Measurements from ENCODE around the gene CEP72.

The CEP72 gene

DNA sequence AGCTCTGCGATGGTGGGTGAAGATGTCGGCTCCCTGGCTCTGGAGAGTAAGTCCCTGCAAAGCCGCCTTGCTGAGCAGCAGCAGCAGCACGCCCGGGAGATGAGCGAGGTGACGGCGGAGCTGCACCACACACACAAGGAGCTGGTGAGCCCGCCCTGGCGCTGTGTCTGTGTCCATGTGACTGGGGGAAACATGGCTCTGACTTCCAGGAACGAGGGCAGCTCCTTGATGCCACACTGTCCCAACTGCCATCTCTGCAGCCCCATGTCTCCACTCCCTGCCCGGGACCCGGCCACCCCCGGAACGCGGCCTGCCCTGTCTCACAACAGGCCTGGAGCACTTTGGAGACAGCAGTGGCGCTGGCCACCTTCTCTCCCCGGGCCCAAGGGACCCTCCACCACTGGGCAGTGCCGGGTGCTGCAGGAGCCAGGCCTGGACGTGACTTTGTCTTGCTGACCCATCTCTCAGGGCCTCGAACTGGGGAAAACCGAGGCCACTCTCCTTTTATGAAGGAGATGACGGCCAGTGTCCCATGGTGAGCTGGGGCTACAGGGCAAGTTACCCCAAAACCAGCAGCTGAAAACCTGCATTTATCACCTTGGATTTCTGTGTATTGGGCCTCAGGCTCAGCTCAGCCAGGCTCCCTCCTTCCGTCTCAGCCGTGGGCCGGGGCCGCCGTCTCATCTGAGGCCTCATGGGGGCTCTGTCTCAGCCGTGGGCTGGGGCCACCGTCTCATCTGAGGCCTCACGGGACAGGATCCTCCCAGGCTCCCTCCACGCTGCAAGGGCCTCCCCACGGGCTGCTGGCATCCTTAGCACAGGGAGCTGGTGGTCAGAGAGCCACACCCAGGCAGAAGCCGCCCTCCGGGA, 28.6 kb downstream of the CEP72 start:
- no peak for DNase-seq

DNA sequence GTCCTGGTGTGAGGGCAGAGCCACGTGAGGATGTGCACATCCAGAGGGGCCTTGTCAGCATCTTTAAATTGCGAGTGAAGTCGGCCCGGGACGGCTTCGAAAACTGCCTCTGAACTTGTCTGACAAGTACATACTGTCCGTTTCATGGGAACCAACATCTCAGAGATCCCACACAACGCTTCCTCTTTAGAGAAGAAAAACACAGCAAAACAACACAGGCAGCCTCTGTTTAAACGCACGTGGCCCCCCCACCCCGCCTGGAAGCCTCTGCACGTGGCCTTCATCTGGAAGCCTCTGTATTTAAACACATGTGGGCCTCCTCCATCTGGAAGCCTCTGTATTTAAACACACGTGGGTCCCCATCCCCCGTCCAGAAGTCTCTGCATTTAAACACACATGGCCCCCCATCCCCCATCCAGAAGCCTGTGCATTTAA, 29.2 kb downstream of the CEP72 start:
- DNase-seq: no peak

DNA sequence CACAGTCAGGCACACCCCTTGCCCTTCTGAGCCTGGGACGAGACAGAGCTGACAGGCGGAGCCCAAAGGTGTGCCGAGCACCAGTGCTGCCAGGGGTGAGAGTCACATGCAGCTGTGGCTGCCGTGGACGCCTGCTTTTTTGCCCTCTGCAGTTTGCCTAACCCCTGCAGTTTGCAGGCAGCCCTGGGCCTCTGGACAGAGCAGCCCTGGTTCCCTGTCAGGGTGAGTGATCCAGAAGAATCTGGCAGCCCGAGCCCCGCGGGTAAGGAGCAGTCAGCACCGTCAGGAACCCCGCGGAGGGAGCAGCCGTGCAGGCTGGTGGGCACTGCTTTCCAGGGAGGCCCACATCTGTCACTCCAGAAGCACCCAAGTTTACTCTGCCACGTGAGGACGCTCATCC, 30.3 kb downstream of the CEP72 start:
- DNase-seq: no peak

DNA sequence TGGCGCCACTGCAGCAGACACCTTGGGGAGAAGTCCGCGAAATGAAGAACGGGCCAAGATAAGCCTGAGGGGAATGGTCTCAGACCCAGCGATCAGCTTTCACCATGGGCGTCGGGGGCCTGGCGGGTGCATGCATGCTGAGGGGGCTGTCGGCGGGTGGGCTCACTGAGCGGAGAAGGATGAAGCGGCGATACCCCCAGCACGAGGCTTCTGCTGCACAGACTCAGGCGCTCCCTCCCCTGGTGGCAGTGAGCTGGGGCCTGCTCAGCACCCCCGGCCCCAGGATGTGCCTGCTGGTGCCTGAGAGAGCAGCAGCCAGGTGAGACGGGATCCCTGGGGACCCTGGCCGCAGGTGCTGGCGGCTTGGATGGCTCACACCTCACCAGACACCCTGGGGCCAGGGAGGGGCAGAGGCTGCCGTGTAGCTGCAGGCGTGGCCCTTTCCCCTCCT, 31.2 kb downstream of the CEP72 start:
- no peak for DNase-seq

DNA sequence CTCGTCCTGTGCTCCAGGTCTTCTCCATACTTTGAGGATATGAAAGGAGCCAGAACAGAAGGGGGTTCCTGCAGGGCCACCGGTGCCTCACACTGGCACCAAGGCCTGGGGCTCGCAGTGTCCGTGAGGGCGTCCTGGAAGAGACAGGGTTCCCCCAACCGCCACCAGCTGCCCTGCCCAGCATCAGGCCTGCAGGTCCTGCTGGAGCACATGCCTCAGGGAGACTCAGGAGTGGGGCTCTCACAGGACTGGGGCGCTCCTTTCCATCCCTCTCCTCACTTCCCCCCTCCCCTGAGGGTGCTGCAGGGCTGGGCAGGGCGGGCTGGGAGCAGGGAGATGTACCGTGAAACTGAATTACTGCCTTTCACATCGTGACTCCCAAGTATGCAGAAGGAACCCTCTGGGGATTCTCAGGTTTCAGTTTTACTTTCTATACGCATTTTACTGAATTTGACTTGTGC, 31.7 kb downstream of the CEP72 start:
- no peak for DNase-seq

DNA sequence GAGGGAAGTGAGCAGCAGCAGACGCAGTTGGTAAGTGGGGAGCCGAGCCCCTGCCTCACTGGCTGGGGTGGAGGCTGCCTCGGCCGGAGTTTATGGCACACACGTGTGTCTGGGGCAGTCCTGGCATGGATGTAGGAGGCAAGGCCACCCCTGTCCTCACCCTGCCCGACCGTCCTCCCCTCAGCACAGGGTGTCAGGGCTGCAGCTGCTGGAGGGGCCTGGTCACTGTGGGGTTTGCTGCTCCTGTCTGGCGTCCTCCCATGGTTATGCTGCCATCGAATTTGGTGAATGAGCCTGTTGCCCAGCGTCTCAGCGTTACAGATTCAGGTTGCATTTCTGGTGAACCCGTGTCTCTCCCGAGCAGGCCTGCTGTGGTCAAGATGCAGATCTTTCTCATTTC, 32.4 kb downstream of the CEP72 start:
- no peak for DNase-seq

DNA sequence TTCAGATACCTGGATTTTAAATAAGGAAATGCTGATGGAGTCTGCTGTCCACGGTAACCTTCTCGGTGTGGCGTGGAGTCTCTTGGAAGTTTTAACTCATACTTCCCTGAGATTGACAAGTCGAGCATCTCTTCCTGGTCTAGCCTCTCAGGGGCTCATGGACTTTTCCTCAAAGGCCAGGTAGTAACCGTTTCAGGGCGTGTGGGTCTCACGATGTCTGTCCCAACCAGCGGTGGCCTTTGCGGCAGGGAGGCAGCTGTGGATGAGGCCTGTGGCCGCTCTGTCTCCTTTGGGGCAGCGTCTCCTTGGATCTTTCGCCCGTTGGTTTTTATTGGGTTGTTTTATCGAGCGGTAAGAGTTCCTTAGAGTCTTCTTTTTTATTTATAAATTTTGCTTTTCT, 32.8 kb downstream of the CEP72 start:
- DNase-seq: no peak

DNA sequence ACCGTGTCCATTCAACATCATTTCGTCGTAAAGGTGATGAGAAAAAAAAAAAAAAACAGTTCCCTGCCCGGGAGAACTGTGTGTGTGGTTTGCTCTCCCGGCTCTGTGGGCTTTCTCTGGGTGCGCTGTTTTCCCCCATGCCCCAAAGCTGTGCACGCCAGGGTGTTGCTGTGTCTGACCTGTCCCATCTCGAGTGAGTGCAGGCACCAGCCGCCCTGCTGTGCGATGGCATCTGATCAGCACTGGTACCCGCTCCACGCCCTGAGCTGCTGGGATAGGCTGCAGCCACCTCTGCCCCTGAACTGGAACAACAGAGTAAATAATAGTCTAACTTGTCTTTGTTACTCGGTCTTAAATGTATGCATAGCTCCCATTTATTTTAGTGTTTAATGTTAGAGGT, 33.3 kb downstream of the CEP72 start:
- DNase-seq: no peak

DNA sequence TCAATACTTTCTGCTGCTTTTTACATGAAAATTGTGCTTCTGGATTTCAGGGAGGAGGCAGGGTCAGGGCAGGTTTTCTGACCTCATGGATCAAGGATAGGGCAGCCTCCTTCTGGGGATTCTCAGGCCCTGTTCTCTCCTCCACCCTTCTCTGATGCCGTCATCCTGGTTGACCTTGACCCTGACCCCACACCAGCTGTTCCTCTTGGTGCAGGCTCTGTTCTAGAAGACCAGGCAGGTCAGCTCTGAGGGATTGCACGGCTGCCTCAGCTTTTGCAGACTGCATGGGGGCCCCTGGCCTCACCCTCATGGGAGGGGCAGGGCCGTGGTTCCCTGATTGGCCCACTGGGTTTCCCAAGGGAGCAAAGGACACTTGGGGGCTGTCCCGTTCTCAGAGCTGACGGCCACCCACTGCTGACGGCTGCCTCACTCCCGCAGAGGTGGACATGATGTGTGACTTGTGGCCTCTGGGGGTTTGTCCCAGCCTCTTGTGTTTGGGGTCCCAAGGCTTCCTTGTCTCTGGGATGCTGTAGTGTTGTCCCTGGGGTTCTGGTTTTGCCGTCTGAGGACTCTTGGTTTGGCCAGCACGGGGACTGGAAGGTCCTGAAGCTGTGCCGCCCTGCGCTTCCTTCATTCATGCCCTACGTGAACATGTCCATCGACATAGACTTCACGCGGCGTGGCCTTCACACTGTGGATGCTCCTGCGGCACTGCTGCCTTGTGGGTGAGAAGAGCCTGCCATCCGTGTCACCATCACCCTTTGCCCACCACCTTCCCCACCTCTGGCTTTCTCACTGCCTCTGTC, 34.5 kb downstream of the CEP72 start:
- DNase-seq: no peak

DNA sequence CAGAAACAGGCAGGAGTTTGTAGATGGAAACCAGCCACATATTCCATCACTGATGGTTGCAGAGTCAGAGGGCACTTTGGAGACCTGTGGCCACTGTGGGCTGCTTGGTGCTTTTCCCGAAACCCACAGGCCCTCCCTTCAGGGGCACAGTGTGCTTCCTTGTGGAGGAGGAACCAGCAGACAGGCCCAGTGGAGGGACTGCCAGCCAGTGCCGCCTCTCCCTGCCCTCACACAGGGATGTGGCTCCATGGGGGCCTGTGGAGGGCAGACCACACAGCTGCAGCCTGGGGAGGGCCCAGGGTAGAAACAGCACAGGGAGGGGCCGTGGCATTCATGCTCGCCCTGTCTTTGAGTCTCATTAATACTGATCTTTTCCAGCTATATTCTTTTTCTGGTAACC, 35.2 kb downstream of the CEP72 start:
- DNase-seq: no peak

DNA sequence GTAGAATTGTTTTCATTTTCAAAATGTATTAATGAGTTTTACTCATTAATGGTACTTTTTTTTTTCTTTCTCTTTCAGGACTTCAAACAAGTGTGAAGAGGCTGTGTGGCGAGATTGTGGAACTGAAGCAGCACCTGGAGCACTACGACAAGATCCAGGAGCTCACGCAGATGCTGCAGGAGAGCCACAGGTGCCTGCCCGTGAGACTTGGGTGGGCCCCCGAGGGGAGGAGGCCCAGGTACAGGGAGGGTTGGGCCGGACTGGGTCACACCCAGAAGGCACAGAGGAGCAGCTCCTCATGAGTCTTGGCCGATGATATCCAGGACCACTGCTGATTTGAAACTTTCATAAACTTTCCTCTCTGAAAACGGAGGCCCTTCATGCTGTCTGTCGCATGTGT, 35.6 kb downstream of the CEP72 start:
- no peak for DNase-seq

DNA sequence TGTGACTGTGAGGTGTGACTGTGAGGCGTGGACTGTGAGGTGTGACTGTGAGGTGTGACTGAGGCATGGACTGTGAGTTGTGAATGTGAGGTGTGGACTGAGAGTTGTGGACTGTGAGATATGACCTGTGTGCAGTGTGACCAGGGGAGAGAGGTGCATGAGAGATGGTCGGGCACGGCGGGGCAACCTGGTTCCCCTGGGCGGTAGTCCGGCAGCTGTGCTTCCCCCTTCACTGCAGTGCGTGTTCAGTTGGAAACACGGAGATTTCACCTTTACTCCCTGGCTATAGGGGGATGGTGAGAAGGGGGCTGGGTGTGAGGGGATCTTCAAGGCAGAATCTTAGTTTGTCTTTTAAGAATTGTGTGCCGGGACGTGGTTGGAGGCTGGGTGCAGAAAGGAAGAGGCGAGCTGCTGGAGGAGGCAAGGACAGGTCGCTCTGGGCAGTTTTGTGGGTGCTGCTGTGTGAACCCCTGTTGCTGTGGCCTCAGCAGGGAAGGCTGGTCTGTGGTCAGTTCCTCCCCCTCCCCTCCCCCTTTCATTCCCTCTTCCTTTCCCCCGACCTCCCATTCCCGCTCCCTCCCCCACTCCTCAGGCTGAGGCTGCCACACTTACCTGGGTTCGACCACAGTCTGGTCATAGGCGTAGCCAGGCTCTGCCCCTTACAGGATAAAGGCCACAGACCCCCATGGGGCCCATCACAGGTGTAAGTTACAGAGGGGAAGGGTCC, 39.3 kb downstream of the CEP72 start:
- DNase-seq: no peak

DNA sequence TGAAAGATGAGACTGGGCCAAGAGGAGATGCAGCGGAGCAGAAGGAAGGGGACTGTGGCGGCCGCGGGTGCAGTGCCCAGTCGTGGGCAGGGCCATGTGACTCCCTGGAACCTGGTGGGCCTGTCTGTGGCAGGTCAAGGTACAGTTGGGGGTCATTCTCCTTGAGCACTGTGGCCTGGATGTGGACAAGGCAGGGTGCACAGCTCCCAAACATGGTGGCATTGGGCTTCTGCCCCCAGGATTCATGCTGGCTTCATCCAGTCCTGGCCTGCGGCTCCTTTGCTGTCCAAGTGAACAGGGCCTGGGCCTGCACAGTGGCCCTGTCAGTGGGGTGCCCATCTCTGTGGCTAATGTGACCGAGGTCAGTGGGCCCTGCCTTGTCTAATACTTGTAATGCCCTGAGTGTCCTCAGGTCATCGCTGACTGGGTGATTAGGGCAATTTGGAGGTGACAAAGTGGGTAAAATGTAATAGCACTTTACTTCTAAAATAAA, 39.9 kb downstream of the CEP72 start:
- no peak for DNase-seq

DNA sequence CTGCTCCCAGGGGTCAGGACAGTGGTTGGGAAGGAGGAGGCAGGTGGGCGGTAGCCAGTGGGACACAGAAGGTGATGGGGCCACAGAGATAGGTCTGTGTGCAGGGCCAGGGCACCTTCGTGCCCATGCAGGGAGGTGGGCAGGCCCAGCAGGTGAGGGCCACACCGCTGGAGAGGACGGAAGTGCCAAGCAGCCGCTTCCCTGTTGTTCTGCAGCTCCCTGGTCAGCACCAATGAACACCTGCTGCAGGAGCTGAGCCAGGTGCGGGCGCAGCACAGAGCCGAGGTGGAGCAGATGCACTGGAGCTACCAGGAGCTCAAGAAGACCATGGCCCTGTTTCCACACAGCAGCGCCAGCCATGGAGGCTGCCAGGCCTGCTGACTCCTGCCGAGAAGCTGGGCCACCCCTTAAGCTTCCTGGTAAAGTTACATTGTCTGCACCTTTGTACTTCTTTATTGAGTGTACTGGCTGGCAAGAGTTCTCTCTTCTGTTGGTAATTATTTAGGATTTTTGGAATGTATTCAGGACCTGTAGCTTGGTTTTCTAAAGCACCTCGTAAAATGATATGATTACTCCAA, 40.7 kb downstream of the CEP72 start:
- no peak for DNase-seq

DNA sequence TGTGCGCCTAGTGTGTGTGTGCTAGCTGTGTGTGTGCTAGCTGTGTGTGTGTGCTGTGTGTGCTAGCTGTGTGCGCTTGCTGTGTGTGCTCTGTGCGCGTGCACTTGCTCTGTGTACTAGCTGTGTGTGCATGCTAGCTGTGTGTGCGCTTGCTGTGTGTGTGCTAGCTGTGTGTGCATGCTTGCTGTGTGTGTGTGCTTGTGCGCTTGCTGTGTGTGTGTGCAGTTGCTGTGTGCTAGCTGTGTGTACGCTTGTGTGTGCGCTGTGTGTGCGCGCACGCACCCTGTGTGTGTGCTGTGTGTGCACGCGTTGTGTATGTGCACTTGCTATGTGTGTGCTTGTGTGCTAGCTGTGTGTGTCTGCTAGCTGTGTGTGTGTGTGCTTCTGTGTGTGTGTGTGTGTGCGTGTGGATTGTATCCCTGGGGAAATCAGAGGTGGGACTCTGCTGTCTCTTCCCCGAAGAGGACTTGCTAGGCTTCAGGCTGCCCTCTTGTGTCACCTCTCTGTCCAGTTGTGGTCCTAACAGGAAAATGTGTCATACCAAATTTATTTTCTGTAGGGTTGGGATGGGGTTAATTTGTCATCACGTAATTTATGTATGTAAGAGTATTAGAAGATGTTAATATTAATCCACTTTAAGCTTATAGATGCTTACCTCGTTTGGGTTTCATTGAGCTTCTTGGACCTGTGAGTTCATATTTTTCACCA, 42.1 kb downstream of the CEP72 start:
- no peak for DNase-seq

DNA sequence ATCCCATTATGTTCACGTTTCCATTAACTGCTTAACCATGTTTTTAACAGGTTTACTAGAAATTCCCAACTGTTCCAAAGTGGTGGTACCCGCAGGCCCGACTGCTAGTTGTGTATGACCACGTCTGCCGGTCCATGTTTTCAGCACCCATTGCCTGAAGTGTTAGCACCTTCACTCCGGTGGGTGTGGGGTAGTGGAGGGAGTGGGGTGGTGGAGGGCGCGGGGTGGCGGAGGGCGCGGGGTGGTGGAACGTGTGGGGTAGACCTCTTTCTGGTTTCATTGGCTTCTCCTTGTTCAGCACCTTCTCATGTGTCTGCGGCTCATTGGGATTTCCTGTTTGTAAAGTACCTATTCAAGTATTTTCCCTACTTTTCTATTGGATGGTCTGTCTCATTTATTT, 43.3 kb downstream of the CEP72 start:
- no peak for DNase-seq

DNA sequence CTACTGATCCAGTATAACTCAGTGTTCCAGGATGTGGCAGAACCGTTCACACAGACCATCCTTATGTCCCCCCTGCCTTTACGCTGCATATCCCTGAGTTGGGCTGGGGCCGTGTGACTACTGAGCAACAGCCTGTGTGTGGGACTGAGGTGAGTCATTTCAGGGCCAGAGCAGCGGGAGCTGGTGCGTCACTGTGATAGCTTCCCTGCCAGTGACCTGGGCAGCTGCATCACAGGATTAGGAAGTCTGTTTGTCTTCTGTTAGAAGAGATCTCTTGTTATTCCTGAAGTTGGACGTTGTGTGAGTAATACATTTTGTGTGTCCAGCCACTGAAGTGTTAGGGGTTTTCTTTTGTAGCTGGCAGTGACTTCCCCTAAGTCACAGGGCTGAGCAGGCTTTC, 45.4 kb downstream of the CEP72 start:
- DNase-seq: no peak

DNA sequence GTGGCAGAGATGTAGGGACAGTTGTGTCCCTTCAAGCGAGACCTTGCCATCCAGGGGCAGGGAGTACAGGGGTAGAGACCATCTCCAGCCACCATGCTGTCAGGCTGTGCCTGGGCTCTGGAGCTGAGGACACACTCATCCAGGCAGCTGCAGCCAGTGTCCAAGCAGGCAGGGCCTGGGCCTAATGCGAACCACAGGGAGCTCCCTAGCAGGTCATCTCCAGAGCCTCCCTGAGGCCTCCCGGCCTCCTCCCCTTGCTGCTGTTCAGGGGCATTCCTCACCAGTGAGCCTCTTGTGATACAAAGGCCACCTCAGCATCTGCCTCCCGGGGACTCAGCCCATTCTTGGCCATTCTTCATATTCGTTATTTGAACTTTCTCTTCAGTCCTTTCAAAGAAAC, 46.0 kb downstream of the CEP72 start:
- DNase-seq: no peak

DNA sequence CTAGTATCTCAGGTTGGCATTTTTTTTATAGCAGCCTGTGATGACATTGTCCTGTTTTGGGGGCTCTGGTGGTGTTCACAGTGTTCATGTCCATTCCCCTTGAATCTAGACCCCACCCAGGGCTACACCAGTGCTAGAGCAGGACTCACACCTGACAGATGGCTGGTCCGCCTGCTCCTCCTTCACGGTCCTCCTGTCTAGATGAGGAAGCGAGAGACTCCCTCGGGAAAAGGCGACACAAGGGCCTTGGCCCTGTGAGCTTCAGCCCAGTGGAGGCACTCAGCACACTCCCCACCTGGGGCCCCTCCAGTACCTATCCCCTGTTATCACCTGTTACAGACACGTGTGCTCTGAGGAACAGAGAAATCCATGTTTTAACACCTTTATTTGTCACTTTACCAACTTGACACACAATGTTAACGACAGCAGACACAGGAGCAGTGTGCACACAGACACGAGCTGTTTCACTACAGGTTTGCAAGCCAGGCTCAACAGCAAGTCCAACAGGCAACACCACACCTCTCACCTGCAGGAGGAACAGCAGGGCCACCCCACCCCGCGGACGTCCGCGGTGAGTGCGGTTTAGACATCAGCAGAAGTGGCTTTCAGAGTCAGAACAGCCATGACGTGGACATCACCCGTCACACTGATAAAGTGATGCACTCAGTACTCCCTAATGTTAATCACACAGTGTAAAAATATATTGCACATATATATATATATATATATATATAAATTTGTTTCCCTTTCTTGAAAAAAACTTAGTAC, 47.5 kb downstream of the CEP72 start:
- DNase-seq: no peak

DNA sequence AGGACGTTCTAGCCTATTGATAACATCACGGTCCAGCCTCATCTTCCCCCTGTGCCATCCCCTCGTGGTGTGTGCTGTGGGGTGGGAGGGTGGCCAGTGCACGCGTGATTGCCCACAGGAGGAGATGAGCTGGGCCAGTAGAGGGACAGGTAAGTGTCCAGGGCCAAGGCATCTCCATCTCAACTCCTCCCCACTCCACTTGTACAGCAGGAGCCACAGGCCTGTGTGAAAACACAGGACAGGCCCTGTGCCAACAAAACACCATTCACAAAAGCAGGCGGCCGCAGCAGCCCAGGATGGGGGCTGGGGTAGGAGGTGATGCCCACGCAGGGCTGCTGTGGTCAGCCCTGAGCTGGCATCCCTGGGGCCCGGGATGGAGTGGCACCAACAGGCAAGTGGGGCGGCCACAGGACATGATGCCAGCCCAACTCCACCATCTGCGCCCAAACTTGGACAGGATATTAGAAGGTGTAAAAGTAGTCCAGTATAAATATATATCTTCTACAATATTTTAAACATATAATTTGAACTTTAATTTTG, 48.4 kb downstream of the CEP72 start:
- no peak for DNase-seq

All from activated T-cell treated with anti-CD3 and anti-CD28 coated beads, Interleukin-2, amount 50 U/mL, for 1 hour (primary cell).